ENCODE results near the gene ESRP2.

The ESRP2 gene

DNA sequence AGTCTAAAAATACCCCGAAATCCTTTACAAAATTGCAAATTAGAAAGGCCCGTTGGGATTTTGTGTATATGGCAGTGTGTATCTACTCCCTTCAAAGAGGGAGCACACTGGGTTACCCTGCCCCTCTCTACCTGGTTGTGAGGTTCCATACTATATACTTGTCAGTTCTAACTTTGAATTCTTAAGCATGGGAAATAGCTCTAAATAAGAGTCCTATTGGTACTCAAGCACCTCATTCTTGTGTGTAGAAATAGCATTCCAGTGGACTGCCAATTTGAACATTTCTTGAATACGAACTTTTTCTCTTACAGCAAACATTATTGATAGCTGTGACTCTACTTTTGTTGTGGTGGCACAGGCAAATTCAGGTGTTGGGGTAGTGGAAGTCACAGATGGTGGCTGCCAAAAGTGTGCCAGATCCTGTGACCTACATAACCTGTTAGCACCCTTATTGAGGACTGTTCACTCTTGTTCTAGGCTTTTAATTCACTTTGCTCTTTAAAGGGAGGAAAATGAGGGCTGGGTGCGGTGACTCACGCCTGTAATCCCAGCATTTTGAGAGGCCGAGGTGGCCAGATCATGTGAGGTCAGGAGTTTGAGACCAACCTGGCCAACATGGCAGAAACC is 16.1 kb downstream of the ESRP2 start:
- H3K36me3 ChIP-seq = peaks cover 12% of the 10 kb centered on the region

DNA sequence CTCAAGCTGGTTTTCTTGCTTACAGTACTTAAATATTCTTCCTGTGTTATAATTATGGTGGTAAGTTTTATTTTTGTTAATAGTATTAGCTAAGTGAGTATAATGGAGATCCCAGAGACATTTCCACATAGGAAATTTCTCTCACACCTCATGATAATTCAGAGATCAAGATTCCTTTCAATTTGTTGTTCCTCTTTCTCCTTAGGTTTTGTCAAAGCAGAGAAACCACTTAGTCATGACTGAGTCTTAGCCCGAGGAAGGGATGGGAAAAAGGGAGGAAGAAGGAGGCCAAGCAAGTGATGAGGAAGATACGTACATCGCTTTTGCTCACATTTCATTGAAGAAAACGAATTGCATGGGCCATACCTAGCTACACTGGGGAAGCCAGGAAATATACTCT is 18.4 kb downstream of the ESRP2 start:
- TF ChIP-seq, protein P1, sequence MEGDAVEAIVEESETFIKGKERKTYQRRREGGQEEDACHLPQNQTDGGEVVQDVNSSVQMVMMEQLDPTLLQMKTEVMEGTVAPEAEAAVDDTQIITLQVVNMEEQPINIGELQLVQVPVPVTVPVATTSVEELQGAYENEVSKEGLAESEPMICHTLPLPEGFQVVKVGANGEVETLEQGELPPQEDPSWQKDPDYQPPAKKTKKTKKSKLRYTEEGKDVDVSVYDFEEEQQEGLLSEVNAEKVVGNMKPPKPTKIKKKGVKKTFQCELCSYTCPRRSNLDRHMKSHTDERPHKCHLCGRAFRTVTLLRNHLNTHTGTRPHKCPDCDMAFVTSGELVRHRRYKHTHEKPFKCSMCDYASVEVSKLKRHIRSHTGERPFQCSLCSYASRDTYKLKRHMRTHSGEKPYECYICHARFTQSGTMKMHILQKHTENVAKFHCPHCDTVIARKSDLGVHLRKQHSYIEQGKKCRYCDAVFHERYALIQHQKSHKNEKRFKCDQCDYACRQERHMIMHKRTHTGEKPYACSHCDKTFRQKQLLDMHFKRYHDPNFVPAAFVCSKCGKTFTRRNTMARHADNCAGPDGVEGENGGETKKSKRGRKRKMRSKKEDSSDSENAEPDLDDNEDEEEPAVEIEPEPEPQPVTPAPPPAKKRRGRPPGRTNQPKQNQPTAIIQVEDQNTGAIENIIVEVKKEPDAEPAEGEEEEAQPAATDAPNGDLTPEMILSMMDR (IDR thresholded peaks at IDR 0.05) = no peak
- Histone ChIP-seq H3K36me3 (peaks cover 20% of the 10 kb centered on the region), H3K9me3 (no peaks in the 10 kb centered on the region), H3K27ac (peak overlapping the region; percentile 31), H3K4me1 (ENCODE audit: control insufficient read depth in 1 of 2, insufficient read depth in 1 of 2, low read depth in 1 of 2, low read length in 1 of 2) (no peaks in the 10 kb centered on the region), H3K4me3 (ENCODE audit: low read depth in 1 of 2, low read length in 1 of 2) (no peak overlapping the region), H3K27me3 (no peaks in the 10 kb centered on the region)

More for the DNA sequence above, 16.1 kb downstream of the ESRP2 start:
- TF ChIP-seq, protein P1 (IDR thresholded peaks at IDR 0.05) = no peak
- H3K4me3 ChIP-seq (ENCODE audit: low read depth in 1 of 2, low read length in 1 of 2) = no peak overlapping the region
- no peaks in the 10 kb centered on the region for H3K9me3 ChIP-seq
- H3K4me1 ChIP-seq (ENCODE audit: control insufficient read depth in 1 of 2, insufficient read depth in 1 of 2, low read depth in 1 of 2, low read length in 1 of 2) = no peaks in the 10 kb centered on the region
- H3K27ac ChIP-seq = no peak overlapping the region
- no peaks in the 10 kb centered on the region for H3K27me3 ChIP-seq

DNA sequence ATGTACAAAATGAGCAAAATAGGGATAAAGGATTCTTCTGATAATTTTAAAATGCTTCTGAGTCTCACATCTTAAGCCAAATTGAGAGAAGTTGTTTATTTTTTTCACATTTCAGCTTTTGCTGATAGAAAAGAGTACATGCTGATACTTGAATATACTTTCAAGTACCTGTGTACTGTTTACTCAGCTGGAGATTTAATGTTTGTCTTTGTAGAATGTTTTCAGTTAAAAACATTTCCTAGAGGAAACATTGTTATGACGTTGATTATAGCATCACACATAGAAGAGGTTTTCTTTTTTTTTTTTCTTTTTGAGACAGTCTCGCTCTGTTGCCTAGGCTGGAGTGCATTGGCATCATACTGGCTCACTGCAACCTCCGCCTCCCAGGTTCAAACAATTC is 19.7 kb downstream of the ESRP2 start:
- H3K4me1 ChIP-seq (ENCODE audit: control insufficient read depth in 1 of 2, insufficient read depth in 1 of 2, low read depth in 1 of 2, low read length in 1 of 2) = no peaks in the 10 kb centered on the region
- no peak overlapping the region for H3K4me3 ChIP-seq (ENCODE audit: low read depth in 1 of 2, low read length in 1 of 2)
- H3K36me3 ChIP-seq = peaks cover 13% of the 10 kb centered on the region
- no peak overlapping the region for H3K27ac ChIP-seq
- H3K9me3 ChIP-seq = no peaks in the 10 kb centered on the region
- H3K27me3 ChIP-seq = no peaks in the 10 kb centered on the region
- TF ChIP-seq, protein P1 (IDR thresholded peaks at IDR 0.05) = no peak

DNA sequence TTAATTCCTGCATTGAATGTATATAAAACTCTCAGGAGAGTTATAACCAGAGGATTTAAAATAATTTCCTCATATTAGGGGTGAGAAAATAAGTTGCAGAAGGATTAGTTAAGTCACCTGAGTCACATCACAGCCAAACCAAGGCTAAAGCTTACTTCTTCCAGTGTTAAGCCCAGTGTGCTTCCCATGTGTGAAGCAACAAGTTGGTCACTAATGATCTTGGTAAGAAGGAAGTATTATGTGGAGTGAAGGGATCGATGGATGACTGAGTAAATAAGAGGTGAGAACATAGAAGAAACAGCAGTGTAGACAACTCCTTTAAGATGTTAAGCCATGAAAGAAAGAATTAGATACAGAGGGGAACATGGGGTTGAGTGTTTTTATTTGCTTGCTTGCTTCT is 20.6 kb downstream of the ESRP2 start:
- Histone ChIP-seq H3K4me3 (ENCODE audit: low read depth in 1 of 2, low read length in 1 of 2) (no peak overlapping the region), H3K27me3 (no peaks in the 10 kb centered on the region), H3K27ac (no peak overlapping the region), H3K4me1 (ENCODE audit: control insufficient read depth in 1 of 2, insufficient read depth in 1 of 2, low read depth in 1 of 2, low read length in 1 of 2) (no peaks in the 10 kb centered on the region), H3K9me3 (no peaks in the 10 kb centered on the region), H3K36me3 (peaks cover 8% of the 10 kb centered on the region)
- TF ChIP-seq, protein P1 (IDR thresholded peaks at IDR 0.05) = no peak

DNA sequence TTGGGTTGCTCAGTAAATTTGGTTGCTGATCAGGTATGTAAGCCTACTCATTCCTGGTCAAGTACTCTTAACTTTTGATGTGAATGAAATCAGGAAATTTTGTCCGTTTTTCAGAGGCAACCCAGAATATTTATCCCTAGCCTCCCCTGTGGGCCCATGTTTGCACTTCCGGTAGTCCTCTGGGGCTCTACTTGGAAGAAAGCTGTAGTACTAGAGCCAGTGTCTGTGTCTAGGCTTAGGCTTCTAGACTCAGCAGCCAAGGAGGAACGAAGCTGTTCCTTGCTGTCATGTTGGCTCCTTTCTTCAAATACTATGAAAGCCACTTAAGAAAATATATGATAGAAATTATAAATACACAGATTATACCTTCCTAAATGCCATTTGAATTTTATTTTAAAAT is 21.2 kb downstream of the ESRP2 start:
- Histone ChIP-seq H3K36me3 (peaks cover 8% of the 10 kb centered on the region), H3K27ac (peak overlapping the region; percentile 9), H3K27me3 (no peaks in the 10 kb centered on the region), H3K4me3 (ENCODE audit: low read depth in 1 of 2, low read length in 1 of 2) (no peak overlapping the region), H3K4me1 (ENCODE audit: control insufficient read depth in 1 of 2, insufficient read depth in 1 of 2, low read depth in 1 of 2, low read length in 1 of 2) (no peaks in the 10 kb centered on the region), H3K9me3 (no peaks in the 10 kb centered on the region)
- TF ChIP-seq, protein P1 (IDR thresholded peaks at IDR 0.05) = no peak

All from neutrophil (primary cell).